Thyroid gland (tissue), 4 donors: ENCODE measurements around the gene CNTLN.

Experiments used
- POLR2A ChIP-seq, 2 donors: fragments of 450-650 bp; IDR thresholded peaks; one replicate each; pipeline ENCODE4 v1.6.1; 2017; ENCODE audit warnings: antibody characterized with exemption in 2 of 2, mild to moderate bottlenecking in 2 of 2, moderate library complexity in 1 of 2
- TF ChIP-seq, protein P1 (sequence below), 6 experiments: fragments of 200-600 bp in 3 of 6; fragments of 450-650 bp in 3 of 6; sonication (generic) in 3 of 6; IDR thresholded peaks; one replicate each; pipeline ENCODE4 v1.5.1; 2016 to 2019; ENCODE audit warnings: antibody characterized with exemption in 6 of 6, mild to moderate bottlenecking in 2 of 6, inconsistent platforms in 1 of 6, moderate library complexity in 1 of 6

DNA sequence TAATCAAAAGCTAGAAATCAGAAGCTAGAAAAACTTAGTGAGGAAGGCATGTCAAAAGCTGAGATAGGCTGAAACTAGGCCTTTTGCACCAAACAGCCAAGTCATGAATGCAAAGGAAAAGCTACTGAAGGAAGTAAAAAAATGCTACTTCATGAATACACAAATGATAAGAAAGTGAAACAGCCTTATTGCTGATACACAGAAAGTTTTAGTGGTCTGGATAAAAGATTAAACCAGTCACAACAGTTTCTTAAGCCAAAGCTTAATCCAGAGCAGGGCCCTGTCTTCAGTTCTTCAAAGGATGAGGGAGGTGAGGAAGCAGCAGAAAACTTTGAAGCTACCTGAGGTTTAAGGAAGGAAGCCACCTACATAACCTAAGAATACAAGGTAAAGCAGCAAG, 341.6 kb downstream of the CNTLN start:
- no peak for TF ChIP-seq POLR2A (IDR thresholded peaks at IDR 0.05)
- TF ChIP-seq, protein P1, sequence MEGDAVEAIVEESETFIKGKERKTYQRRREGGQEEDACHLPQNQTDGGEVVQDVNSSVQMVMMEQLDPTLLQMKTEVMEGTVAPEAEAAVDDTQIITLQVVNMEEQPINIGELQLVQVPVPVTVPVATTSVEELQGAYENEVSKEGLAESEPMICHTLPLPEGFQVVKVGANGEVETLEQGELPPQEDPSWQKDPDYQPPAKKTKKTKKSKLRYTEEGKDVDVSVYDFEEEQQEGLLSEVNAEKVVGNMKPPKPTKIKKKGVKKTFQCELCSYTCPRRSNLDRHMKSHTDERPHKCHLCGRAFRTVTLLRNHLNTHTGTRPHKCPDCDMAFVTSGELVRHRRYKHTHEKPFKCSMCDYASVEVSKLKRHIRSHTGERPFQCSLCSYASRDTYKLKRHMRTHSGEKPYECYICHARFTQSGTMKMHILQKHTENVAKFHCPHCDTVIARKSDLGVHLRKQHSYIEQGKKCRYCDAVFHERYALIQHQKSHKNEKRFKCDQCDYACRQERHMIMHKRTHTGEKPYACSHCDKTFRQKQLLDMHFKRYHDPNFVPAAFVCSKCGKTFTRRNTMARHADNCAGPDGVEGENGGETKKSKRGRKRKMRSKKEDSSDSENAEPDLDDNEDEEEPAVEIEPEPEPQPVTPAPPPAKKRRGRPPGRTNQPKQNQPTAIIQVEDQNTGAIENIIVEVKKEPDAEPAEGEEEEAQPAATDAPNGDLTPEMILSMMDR (IDR thresholded peaks at IDR 0.05), result no peak
